PFSK-1 (cell line): Measurements from ENCODE around the gene APC2.

Source experiments
- FOXP2 ChIP-seq: optimal IDR thresholded peaks from 2 replicates; pipeline ENCODE3; 2011; ENCODE audit warnings: borderline replicate concordance, control low read depth, inconsistent platforms; ENCODE audit not compliant: insufficient read depth; ENCODE audit errors: extremely low read length, extremely low read depth
- POLR2AphosphoS5 ChIP-seq: IDR thresholded peaks from 2 replicates; pipeline ENCODE4 v1.6.1; 2012; ENCODE audit warnings: low read depth, mild to moderate bottlenecking, control low read depth, low read length, moderate library complexity
- SIN3A ChIP-seq: IDR thresholded peaks from 2 replicates; pipeline ENCODE4 v1.6.1; 2012; ENCODE audit warnings: mild to moderate bottlenecking, low read length, moderate library complexity, borderline replicate concordance; ENCODE audit not compliant: insufficient read depth
- TAF1 ChIP-seq: IDR thresholded peaks from 2 replicates; pipeline ENCODE4 v1.6.1; 2012; ENCODE audit warnings: low read length, control low read depth, borderline replicate concordance; ENCODE audit not compliant: insufficient read depth
- TF ChIP-seq, protein P1 (sequence below), 2 experiments: IDR thresholded peaks; 2 replicates each; pipeline versions ENCODE4 v1.6.1 to v1.8.0; 2011 to 2012; ENCODE audit warnings: low read depth in 2 of 2, low read length in 2 of 2, control low read depth in 1 of 2, inconsistent platforms in 1 of 2, mild to moderate bottlenecking in 1 of 2, moderate library complexity in 1 of 2; ENCODE audit not compliant: insufficient read depth in 1 of 2

DNA sequence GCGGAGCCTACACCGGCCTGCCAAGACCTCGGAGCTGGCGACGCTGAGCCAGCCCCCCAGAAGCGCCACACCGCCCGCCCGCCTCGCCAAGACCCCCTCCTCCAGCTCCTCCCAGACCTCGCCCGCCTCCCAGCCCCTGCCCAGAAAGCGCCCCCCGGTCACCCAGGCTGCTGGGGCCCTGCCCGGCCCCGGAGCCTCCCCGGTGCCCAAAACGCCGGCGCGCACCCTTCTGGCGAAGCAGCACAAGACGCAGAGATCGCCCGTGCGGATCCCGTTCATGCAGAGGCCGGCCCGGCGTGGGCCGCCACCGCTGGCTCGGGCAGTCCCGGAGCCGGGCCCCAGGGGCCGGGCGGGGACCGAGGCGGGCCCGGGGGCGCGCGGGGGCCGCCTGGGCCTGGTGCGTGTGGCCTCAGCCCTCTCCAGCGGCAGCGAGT, 18.9 kb downstream of the APC2 start:
- TF ChIP-seq SIN3A (no peak), POLR2AphosphoS5 (no peak), TAF1 (no peak), FOXP2 (no peak)
- TF ChIP-seq, protein P1, sequence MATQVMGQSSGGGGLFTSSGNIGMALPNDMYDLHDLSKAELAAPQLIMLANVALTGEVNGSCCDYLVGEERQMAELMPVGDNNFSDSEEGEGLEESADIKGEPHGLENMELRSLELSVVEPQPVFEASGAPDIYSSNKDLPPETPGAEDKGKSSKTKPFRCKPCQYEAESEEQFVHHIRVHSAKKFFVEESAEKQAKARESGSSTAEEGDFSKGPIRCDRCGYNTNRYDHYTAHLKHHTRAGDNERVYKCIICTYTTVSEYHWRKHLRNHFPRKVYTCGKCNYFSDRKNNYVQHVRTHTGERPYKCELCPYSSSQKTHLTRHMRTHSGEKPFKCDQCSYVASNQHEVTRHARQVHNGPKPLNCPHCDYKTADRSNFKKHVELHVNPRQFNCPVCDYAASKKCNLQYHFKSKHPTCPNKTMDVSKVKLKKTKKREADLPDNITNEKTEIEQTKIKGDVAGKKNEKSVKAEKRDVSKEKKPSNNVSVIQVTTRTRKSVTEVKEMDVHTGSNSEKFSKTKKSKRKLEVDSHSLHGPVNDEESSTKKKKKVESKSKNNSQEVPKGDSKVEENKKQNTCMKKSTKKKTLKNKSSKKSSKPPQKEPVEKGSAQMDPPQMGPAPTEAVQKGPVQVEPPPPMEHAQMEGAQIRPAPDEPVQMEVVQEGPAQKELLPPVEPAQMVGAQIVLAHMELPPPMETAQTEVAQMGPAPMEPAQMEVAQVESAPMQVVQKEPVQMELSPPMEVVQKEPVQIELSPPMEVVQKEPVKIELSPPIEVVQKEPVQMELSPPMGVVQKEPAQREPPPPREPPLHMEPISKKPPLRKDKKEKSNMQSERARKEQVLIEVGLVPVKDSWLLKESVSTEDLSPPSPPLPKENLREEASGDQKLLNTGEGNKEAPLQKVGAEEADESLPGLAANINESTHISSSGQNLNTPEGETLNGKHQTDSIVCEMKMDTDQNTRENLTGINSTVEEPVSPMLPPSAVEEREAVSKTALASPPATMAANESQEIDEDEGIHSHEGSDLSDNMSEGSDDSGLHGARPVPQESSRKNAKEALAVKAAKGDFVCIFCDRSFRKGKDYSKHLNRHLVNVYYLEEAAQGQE (IDR thresholded peaks at IDR 0.05; ENCODE audit: insufficient read depth in 1 of 2, low read depth in 2 of 2, low read length in 2 of 2): no peak
